ENCODE results near the gene USP35. TPM values are rescaled to one million over a fixed set of nuclear protein-coding genes. Genes with fewer than 3 reads are reported as not detected.

Gene USP35
- polyA plus RNA-seq, 3 donors, result 0.42 to 7.6 (median 0.63) TPM

DNA sequence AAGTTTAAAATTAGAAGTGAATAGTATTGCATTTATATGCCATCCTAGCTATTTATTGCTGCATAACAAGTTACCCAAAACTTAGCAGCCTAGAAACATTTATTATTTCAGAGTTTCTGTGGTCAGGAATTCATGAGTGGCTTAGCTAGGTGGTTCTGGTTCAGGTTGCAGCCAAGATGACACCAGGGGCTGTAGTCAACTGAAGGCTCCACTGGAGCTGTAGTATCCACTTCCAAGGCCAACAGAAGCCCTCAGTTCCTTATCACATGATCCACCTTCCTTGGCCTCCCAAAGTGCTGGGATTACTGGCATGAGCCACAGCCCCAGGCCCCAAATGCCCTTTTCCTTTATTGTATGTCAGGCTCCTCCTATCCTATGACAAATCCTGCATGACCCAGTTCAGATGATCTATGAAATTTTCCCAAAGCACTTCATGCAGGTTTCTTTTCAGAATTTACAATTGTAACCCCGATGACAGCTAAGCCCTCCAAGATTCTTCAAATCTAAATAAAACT is 43.2 kb upstream of the USP35 start:
- no peak overlapping the region for H3K27ac Mint-ChIP-seq

DNA sequence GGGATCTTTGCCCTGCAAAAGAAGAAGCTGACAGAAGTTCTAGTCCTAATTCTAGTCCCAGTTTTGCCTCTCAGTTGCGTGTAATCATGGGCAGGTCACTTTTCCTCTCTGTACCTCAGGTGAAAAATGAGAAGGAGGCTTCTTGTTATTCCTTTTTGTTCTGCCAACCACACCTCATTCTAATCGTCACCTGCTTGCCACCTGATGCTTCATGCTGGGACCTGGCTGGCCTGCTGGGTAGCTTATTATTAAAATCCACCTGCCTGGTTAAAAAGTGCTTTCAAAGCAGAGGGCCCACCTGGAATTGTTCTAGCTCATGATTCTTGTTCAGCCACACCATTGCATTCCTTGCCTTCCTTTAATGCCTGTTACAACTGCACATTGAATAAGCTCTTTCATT is 40.9 kb upstream of the USP35 start:
- DNase-seq, result no peak
- no peak overlapping the region for H3K9ac ChIP-seq (ENCODE audit: insufficient read depth, low read length, poor library complexity, severe bottlenecking)
- no peaks in the 10 kb centered on the region for H3K27me3 ChIP-seq (ENCODE audit: control insufficient read depth in 2 of 2, insufficient read depth in 2 of 2, low read length in 2 of 2)
- Mint-ChIP-seq H3K4me3 (no peak overlapping the region), H3K36me3 (no peaks in the 10 kb centered on the region), H3K9me3 (no peaks in the 10 kb centered on the region), H3K27me3 (ENCODE audit: low read depth in 3 of 3) (peaks cover 2 to 13% (median 2%) of the 10 kb centered on the region in 3 donors), H3K27ac (no peak overlapping the region), H3K4me1 (peaks cover 12% of the 10 kb centered on the region)
- no peaks in the 10 kb centered on the region for H3K9me3 ChIP-seq (replicated peaks in 1 of 2; ENCODE audit: control insufficient read depth in 1 of 2, insufficient read depth in 1 of 2, low read length in 2 of 2)
- no peaks in the 10 kb centered on the region for H4K20me1 ChIP-seq (ENCODE audit: insufficient read depth, low read length)
- H3K79me2 ChIP-seq (ENCODE audit: insufficient read depth, low read length), result no peaks in the 10 kb centered on the region
- H2AFZ ChIP-seq (ENCODE audit: insufficient read depth, low read depth, low read length, poor library complexity, severe bottlenecking), result no peak overlapping the region
- H3K4me1 ChIP-seq (ENCODE audit: control insufficient read depth in 1 of 2, insufficient read depth in 2 of 2, low read length in 2 of 2), result peaks cover 9% of the 10 kb centered on the region in 2 donors
- intact Hi-C loops (cut with micrococcal nuclease), result no loop called here
- no peaks in the 10 kb centered on the region for H3K36me3 ChIP-seq (replicated peaks in 1 of 2; ENCODE audit: control insufficient read depth in 1 of 2, insufficient read depth in 2 of 2, low read length in 2 of 2)
- no peak overlapping the region for H3K27ac ChIP-seq (ENCODE audit: low read depth in 1 of 2, low read length in 2 of 2)
- WGBS (ENCODE audit: insufficient coverage), result no CpG with 5 or more reads among the region's 2 CpGs
- no peak overlapping the region for H3K4me2 ChIP-seq (replicated peaks; ENCODE audit: extremely low read depth, low read length, poor library complexity, severe bottlenecking)
- no peak overlapping the region for H3K4me3 ChIP-seq (replicated peaks in 1 of 3; ENCODE audit: low read depth in 2 of 3, low read length in 3 of 3)
- TF ChIP-seq, protein P1, sequence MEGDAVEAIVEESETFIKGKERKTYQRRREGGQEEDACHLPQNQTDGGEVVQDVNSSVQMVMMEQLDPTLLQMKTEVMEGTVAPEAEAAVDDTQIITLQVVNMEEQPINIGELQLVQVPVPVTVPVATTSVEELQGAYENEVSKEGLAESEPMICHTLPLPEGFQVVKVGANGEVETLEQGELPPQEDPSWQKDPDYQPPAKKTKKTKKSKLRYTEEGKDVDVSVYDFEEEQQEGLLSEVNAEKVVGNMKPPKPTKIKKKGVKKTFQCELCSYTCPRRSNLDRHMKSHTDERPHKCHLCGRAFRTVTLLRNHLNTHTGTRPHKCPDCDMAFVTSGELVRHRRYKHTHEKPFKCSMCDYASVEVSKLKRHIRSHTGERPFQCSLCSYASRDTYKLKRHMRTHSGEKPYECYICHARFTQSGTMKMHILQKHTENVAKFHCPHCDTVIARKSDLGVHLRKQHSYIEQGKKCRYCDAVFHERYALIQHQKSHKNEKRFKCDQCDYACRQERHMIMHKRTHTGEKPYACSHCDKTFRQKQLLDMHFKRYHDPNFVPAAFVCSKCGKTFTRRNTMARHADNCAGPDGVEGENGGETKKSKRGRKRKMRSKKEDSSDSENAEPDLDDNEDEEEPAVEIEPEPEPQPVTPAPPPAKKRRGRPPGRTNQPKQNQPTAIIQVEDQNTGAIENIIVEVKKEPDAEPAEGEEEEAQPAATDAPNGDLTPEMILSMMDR (IDR thresholded peaks at IDR 0.05), result no peak

More for the DNA sequence above, 43.2 kb upstream of the USP35 start:
- H3K4me3 Mint-ChIP-seq, result no peak overlapping the region
- H3K27me3 Mint-ChIP-seq (ENCODE audit: low read depth in 3 of 3), result peaks cover 3 to 14% (median 4%) of the 10 kb centered on the region in 3 donors
- TF ChIP-seq, protein P1 (IDR thresholded peaks at IDR 0.05), result no peak
- Histone ChIP-seq H3K4me2 (replicated peaks; ENCODE audit: extremely low read depth, low read length, poor library complexity, severe bottlenecking) (no peak overlapping the region), H3K27ac (ENCODE audit: low read depth in 1 of 2, low read length in 2 of 2) (no peak overlapping the region), H3K27me3 (ENCODE audit: control insufficient read depth in 2 of 2, insufficient read depth in 2 of 2, low read length in 2 of 2) (no peaks in the 10 kb centered on the region), H2AFZ (ENCODE audit: insufficient read depth, low read depth, low read length, poor library complexity, severe bottlenecking) (no peak overlapping the region), H3K4me3 (replicated peaks in 1 of 3; ENCODE audit: low read depth in 2 of 3, low read length in 3 of 3) (no peak overlapping the region), H3K4me1 (ENCODE audit: control insufficient read depth in 1 of 2, insufficient read depth in 2 of 2, low read length in 2 of 2) (peaks cover 10 to 12% of the 10 kb centered on the region in 2 donors), H3K9me3 (replicated peaks in 1 of 2; ENCODE audit: control insufficient read depth in 1 of 2, insufficient read depth in 1 of 2, low read length in 2 of 2) (no peaks in the 10 kb centered on the region), H4K20me1 (ENCODE audit: insufficient read depth, low read length) (no peaks in the 10 kb centered on the region), H3K9ac (ENCODE audit: insufficient read depth, low read length, poor library complexity, severe bottlenecking) (no peak overlapping the region), H3K79me2 (ENCODE audit: insufficient read depth, low read length) (no peaks in the 10 kb centered on the region), H3K36me3 (replicated peaks in 1 of 2; ENCODE audit: control insufficient read depth in 1 of 2, insufficient read depth in 2 of 2, low read length in 2 of 2) (no peaks in the 10 kb centered on the region)
- peaks cover 15% of the 10 kb centered on the region for H3K4me1 Mint-ChIP-seq
- intact Hi-C loops (cut with micrococcal nuclease), result no loop called here
- H3K36me3 Mint-ChIP-seq, result peaks cover 2 to 4% of the 10 kb centered on the region in 2 donors
- H3K9me3 Mint-ChIP-seq, result no peaks in the 10 kb centered on the region
- no peak for DNase-seq
- 100% methylated on average over 1 of the region's 1 CpG for WGBS (ENCODE audit: insufficient coverage)
